ENCODE measurements around the gene SCUBE1.

DNA sequence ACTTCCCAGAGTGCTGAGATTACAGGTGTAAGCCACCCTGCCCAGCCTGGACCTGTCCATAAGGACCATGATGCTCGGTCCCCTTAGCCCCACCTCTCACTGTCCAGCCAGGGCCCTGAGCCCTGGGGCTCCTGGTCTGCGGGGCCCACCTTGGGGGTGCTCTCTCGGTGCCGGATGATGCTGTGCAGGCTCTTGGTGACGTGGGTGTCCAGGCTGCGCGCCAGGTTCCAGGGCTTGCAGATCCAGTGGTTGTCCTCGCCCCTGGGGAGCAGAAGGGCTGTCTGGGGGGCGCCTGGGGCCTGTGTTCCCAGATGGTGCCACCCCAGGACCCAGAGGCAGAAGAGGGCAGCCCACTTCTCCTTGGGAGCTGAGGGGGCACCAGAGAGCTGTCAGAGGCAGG lies 169.6 kb downstream of the SCUBE1 start:
- TF ChIP-seq CTCF (IDR thresholded peaks at IDR 0.05) (no peak), EP300 (IDR thresholded peaks at IDR 0.05) (no peak), POLR2A (IDR thresholded peaks at IDR 0.05) (no peak)
